ENCODE data around the gene LLGL2. TPM values are rescaled to one million over a fixed set of nuclear protein-coding genes. Genes with fewer than 3 reads are reported as not detected.
A peak's percentile ranks its signal among the peaks of the same experiment; 100 is the strongest.

LLGL2 gene
- total and polyA plus RNA-seq, 9 donors = 0.20 to 45.4 (median 15.1) TPM

GRCh38 chr17:75481194-75482068 is 44.1 kb upstream of the LLGL2 start:
- peaks cover 13% of the 10 kb centered on the region for H3K4me1 ChIP-seq (ENCODE audit: insufficient read depth)
- H3K27ac ChIP-seq = no peak overlapping the region
- no peak for DNase-seq
- intact Hi-C loops (cut with DNase I) = no loop called here
- no peak overlapping the region for H3K4me3 ChIP-seq
- TF ChIP-seq POLR2A (IDR thresholded peaks at IDR 0.05) (no peak), CTCF (IDR thresholded peaks at IDR 0.05) (no peak), EP300 (IDR thresholded peaks at IDR 0.05) (no peak)
- no peaks in the 10 kb centered on the region for H3K9me3 ChIP-seq
- 79 to 83% (median 81%) methylated on average over 13 of the region's 13 CpGs for WGBS, 3 donors
- H3K27me3 ChIP-seq = no peaks in the 10 kb centered on the region
- no peaks in the 10 kb centered on the region for H3K36me3 ChIP-seq

- H3K9me3 ChIP-seq = no peaks in the 10 kb centered on the region
- H3K4me3 ChIP-seq = no peak overlapping the region
- intact Hi-C loops (cut with DNase I) = no loop called here
- no peak overlapping the region for H3K27ac ChIP-seq
- H3K36me3 ChIP-seq = no peaks in the 10 kb centered on the region
- WGBS, 3 donors = 87 to 89% (median 88%) methylated on average over 16 of the region's 16 CpGs
- H3K27me3 ChIP-seq = no peaks in the 10 kb centered on the region
- DNase-seq = no peak
- H3K4me1 ChIP-seq (ENCODE audit: insufficient read depth) = peaks cover 8% of the 10 kb centered on the region
- TF ChIP-seq POLR2A (IDR thresholded peaks at IDR 0.05) (no peak), CTCF (IDR thresholded peaks at IDR 0.05) (no peak), EP300 (IDR thresholded peaks at IDR 0.05) (no peak)
These were observed 43.2 kb upstream of the LLGL2 start for GRCh38 chr17:75482098-75482942.

GRCh38 chr17:75485688-75486087 is 39.8 kb upstream of the LLGL2 start:
- Histone ChIP-seq H3K27me3 (no peaks in the 10 kb centered on the region), H3K27ac (no peak overlapping the region), H3K4me1 (ENCODE audit: insufficient read depth) (peaks cover 2% of the 10 kb centered on the region), H3K36me3 (no peaks in the 10 kb centered on the region), H3K9me3 (no peaks in the 10 kb centered on the region), H3K4me3 (no peak overlapping the region)
- intact Hi-C loops (cut with DNase I) = no loop called here
- peak in 1 of 5 donors; percentile 21 for DNase-seq
- WGBS, 3 donors = 66 to 79% (median 73%) methylated on average over 12 of the region's 12 CpGs
- TF ChIP-seq CTCF (IDR thresholded peaks at IDR 0.05) (no peak), POLR2A (IDR thresholded peaks at IDR 0.05) (no peak), EP300 (IDR thresholded peaks at IDR 0.05) (no peak)

GRCh38 chr17:75486151-75486550 is 39.3 kb upstream of the LLGL2 start:
- no peak for DNase-seq
- 75 to 88% (median 81%) methylated on average over 10 to 14 of the region's 14 CpGs for WGBS, 3 donors
- Histone ChIP-seq H3K4me3 (no peak overlapping the region), H3K36me3 (no peaks in the 10 kb centered on the region), H3K4me1 (ENCODE audit: insufficient read depth) (peaks cover 2% of the 10 kb centered on the region), H3K27ac (no peak overlapping the region), H3K27me3 (no peaks in the 10 kb centered on the region), H3K9me3 (no peaks in the 10 kb centered on the region)
- intact Hi-C loops (cut with DNase I) = no loop called here
- TF ChIP-seq CTCF (IDR thresholded peaks at IDR 0.05) = no peak
- no peak for TF ChIP-seq POLR2A (IDR thresholded peaks at IDR 0.05)
- TF ChIP-seq EP300 (IDR thresholded peaks at IDR 0.05) = no peak
